ENCODE data around the gene USP40. TPM values are rescaled to one million over a fixed set of nuclear protein-coding genes. Genes with fewer than 3 reads are reported as not detected.
A peak's percentile ranks its signal among the peaks of the same experiment; 100 is the strongest.

USP40 gene
- total and polyA plus RNA-seq, 4 experiments from 2014 or later: 4.4 to 21.6 (median 11.7) TPM

GRCh38 chr2:233449921-233450863 is 116.4 kb downstream of the USP40 start:
- H3K36me3 Mint-ChIP-seq: peaks cover 65 to 69% of the 10 kb centered on the region in 2 donors
- no peak for DNase-seq
- POLR2A ChIA-PET (ENCODE audit: partially characterized antibody): no interaction called here

GRCh38 chr2:233449081-233449901 is 117.3 kb downstream of the USP40 start:
- H3K4me1 ChIP-seq (ENCODE audit: insufficient read depth, low read length): no peaks in the 10 kb centered on the region
- Mint-ChIP-seq H3K4me3 (no peak overlapping the region), H3K4me1 (peaks cover 1 to 4% (median 2%) of the 10 kb centered on the region in 4 donors), H3K9me3 (no peaks in the 10 kb centered on the region), H3K36me3 (peaks cover 66 to 71% of the 10 kb centered on the region in 2 donors), H3K27me3 (no peaks in the 10 kb centered on the region), H3K27ac (no peak overlapping the region)
- peaks cover 90% of the 10 kb centered on the region for H3K36me3 ChIP-seq (ENCODE audit: insufficient read depth, low read length)
- H3K9me3 ChIP-seq (ENCODE audit: control insufficient read depth in 1 of 2, low read length in 2 of 2): no peaks in the 10 kb centered on the region
- no peaks in the 10 kb centered on the region for H3K27me3 ChIP-seq (ENCODE audit: insufficient read depth, low read length)
- no peak overlapping the region for H3K27ac ChIP-seq (ENCODE audit: low read depth, low read length)
- POLR2A ChIA-PET (ENCODE audit: partially characterized antibody): interaction anchor here (1.2 kb wide), 1 partner anchor 30 kb away, joined by 4 read pairs; no protein-coding TSS in a partner anchor
- no peak overlapping the region for H3K4me3 ChIP-seq (ENCODE audit: low read length in 2 of 2)
- no peak for DNase-seq
- CTCF ChIA-PET (ENCODE audit: partially characterized antibody): interaction anchor here (8.0 to 12.9 kb wide), 2 partner anchors 26 to 47 kb away, joined by 156 to 510 read pairs; no protein-coding TSS in a partner anchor
- intact Hi-C loops (cut with micrococcal nuclease): no loop called here

More at GRCh38 chr2:233449921-233450863, 116.4 kb downstream of the USP40 start:
- peak overlapping the region in 1 of 7 donors; percentile 57 for H3K27ac Mint-ChIP-seq
- CTCF ChIA-PET (ENCODE audit: partially characterized antibody): interaction anchor here (12.9 kb wide), 1 partner anchor 48 kb away, joined by 510 read pairs; no protein-coding TSS in a partner anchor
- H3K4me1 Mint-ChIP-seq: peaks cover 0 to 4% (median under 1%) of the 10 kb centered on the region in 4 donors
- H3K4me3 Mint-ChIP-seq: no peak overlapping the region
- H3K27ac ChIP-seq (ENCODE audit: low read depth, low read length): no peak overlapping the region
- intact Hi-C loops (cut with micrococcal nuclease): no loop called here
- no peaks in the 10 kb centered on the region for H3K9me3 Mint-ChIP-seq
- H3K4me1 ChIP-seq (ENCODE audit: insufficient read depth, low read length): no peaks in the 10 kb centered on the region
- no peaks in the 10 kb centered on the region for H3K9me3 ChIP-seq (ENCODE audit: control insufficient read depth in 1 of 2, low read length in 2 of 2)
- H3K36me3 ChIP-seq (ENCODE audit: insufficient read depth, low read length): peaks cover 94% of the 10 kb centered on the region
- H3K27me3 ChIP-seq (ENCODE audit: insufficient read depth, low read length): no peaks in the 10 kb centered on the region
- no peaks in the 10 kb centered on the region for H3K27me3 Mint-ChIP-seq
- no peak overlapping the region for H3K4me3 ChIP-seq (ENCODE audit: low read length in 2 of 2)

- Mint-ChIP-seq H3K27me3 (no peaks in the 10 kb centered on the region), H3K36me3 (peaks cover 66 to 69% of the 10 kb centered on the region in 2 donors), H3K4me3 (no peak overlapping the region), H3K27ac (peak overlapping the region in 1 of 7 donors; percentile 25), H3K9me3 (no peaks in the 10 kb centered on the region), H3K4me1 (peaks cover 3 to 9% (median 5%) of the 10 kb centered on the region in 4 donors)
- Histone ChIP-seq H3K9me3 (ENCODE audit: control insufficient read depth in 1 of 2, low read length in 2 of 2) (no peaks in the 10 kb centered on the region), H3K27me3 (ENCODE audit: insufficient read depth, low read length) (no peaks in the 10 kb centered on the region), H3K4me1 (ENCODE audit: insufficient read depth, low read length) (no peaks in the 10 kb centered on the region), H3K36me3 (ENCODE audit: insufficient read depth, low read length) (peaks cover 89% of the 10 kb centered on the region), H3K27ac (ENCODE audit: low read depth, low read length) (no peak overlapping the region), H3K4me3 (ENCODE audit: low read length in 2 of 2) (no peak overlapping the region)
- no peak for DNase-seq
- CTCF ChIA-PET (ENCODE audit: partially characterized antibody): interaction anchor here (8.0 to 12.9 kb wide), 2 partner anchors 25 to 47 kb away, joined by 156 to 510 read pairs; no protein-coding TSS in a partner anchor
- intact Hi-C loops (cut with micrococcal nuclease): no loop called here
- POLR2A ChIA-PET (ENCODE audit: partially characterized antibody): interaction anchor here (1.2 to 1.8 kb wide), 2 partner anchors 30 to 44 kb away, joined by 4 read pairs; no protein-coding TSS in a partner anchor
Measured at GRCh38 chr2:233448575-233448974, 118.0 kb downstream of the USP40 start.

GRCh38 chr2:233448220-233448559 is 118.4 kb downstream of the USP40 start:
- Mint-ChIP-seq H3K27ac (peak overlapping the region in 5 of 7 donors; percentile 4 to 72 (median 25)), H3K9me3 (no peaks in the 10 kb centered on the region), H3K4me1 (peaks cover 6 to 13% (median 9%) of the 10 kb centered on the region in 4 donors), H3K4me3 (no peak overlapping the region), H3K36me3 (peaks cover 66 to 70% of the 10 kb centered on the region in 2 donors), H3K27me3 (no peaks in the 10 kb centered on the region)
- DNase-seq: no peak
- intact Hi-C loops (cut with micrococcal nuclease): no loop called here
- ChIA-PET POLR2A (ENCODE audit: partially characterized antibody) (interaction anchor here (1.2 to 1.8 kb wide), 2 partner anchors 29 to 44 kb away, joined by 4 read pairs; no protein-coding TSS in a partner anchor), CTCF (ENCODE audit: partially characterized antibody) (interaction anchor here (8.0 to 12.9 kb wide), 2 partner anchors 25 to 46 kb away, joined by 156 to 510 read pairs; no protein-coding TSS in a partner anchor)
- H3K4me1 ChIP-seq (ENCODE audit: insufficient read depth, low read length): peaks cover 3% of the 10 kb centered on the region
- no peaks in the 10 kb centered on the region for H3K27me3 ChIP-seq (ENCODE audit: insufficient read depth, low read length)
- H3K27ac ChIP-seq (ENCODE audit: low read depth, low read length): no peak overlapping the region
- no peak overlapping the region for H3K4me3 ChIP-seq (ENCODE audit: low read length in 2 of 2)
- no peaks in the 10 kb centered on the region for H3K9me3 ChIP-seq (ENCODE audit: control insufficient read depth in 1 of 2, low read length in 2 of 2)
- peaks cover 86% of the 10 kb centered on the region for H3K36me3 ChIP-seq (ENCODE audit: insufficient read depth, low read length)

GRCh38 chr2:233447506-233448219 is 118.9 kb downstream of the USP40 start:
- no peaks in the 10 kb centered on the region for H3K9me3 ChIP-seq (ENCODE audit: control insufficient read depth in 1 of 2, low read length in 2 of 2)
- intact Hi-C loops (cut with micrococcal nuclease): no loop called here
- H3K4me3 Mint-ChIP-seq: no peak overlapping the region
- no peak overlapping the region for H3K4me3 ChIP-seq (ENCODE audit: low read length in 2 of 2)
- POLR2A ChIA-PET (ENCODE audit: partially characterized antibody): interaction anchor here (1.2 to 1.8 kb wide), 2 partner anchors 29 to 44 kb away, joined by 4 read pairs; no protein-coding TSS in a partner anchor
- H3K4me1 Mint-ChIP-seq: peaks cover 6 to 18% (median 12%) of the 10 kb centered on the region in 4 donors
- no peak overlapping the region for H3K27ac ChIP-seq (ENCODE audit: low read depth, low read length)
- H3K36me3 Mint-ChIP-seq: peaks cover 67 to 70% of the 10 kb centered on the region in 2 donors
- peaks cover 80% of the 10 kb centered on the region for H3K36me3 ChIP-seq (ENCODE audit: insufficient read depth, low read length)
- no peaks in the 10 kb centered on the region for H3K27me3 ChIP-seq (ENCODE audit: insufficient read depth, low read length)
- H3K9me3 Mint-ChIP-seq: no peaks in the 10 kb centered on the region
- peak overlapping the region in 3 of 7 donors; percentile 4 to 63 (median 25) for H3K27ac Mint-ChIP-seq
- peaks cover 7% of the 10 kb centered on the region for H3K4me1 ChIP-seq (ENCODE audit: insufficient read depth, low read length)
- CTCF ChIA-PET (ENCODE audit: partially characterized antibody): interaction anchor here (1.3 to 12.9 kb wide), 3 partner anchors 11 to 46 kb away, joined by 3 to 510 read pairs (median 156); no protein-coding TSS in a partner anchor
- H3K27me3 Mint-ChIP-seq: no peaks in the 10 kb centered on the region
- no peak for DNase-seq

GRCh38 chr2:233446606-233447305 is 119.8 kb downstream of the USP40 start:
- Histone ChIP-seq H3K4me3 (ENCODE audit: low read length in 2 of 2) (no peak overlapping the region), H3K9me3 (ENCODE audit: control insufficient read depth in 1 of 2, low read length in 2 of 2) (no peaks in the 10 kb centered on the region), H3K4me1 (ENCODE audit: insufficient read depth, low read length) (peaks cover 7% of the 10 kb centered on the region), H3K36me3 (ENCODE audit: insufficient read depth, low read length) (peaks cover 75% of the 10 kb centered on the region), H3K27me3 (ENCODE audit: insufficient read depth, low read length) (no peaks in the 10 kb centered on the region), H3K27ac (ENCODE audit: low read depth, low read length) (no peak overlapping the region)
- peaks cover 8 to 22% (median 13%) of the 10 kb centered on the region in 4 donors for H3K4me1 Mint-ChIP-seq
- peaks cover 61 to 65% of the 10 kb centered on the region in 2 donors for H3K36me3 Mint-ChIP-seq
- H3K27me3 Mint-ChIP-seq: no peaks in the 10 kb centered on the region
- H3K9me3 Mint-ChIP-seq: no peaks in the 10 kb centered on the region
- DNase-seq: no peak
- POLR2A ChIA-PET (ENCODE audit: partially characterized antibody): interaction anchor here (1.8 kb wide), 1 partner anchor 43 kb away, joined by 4 read pairs; no protein-coding TSS in a partner anchor
- no peak overlapping the region for H3K4me3 Mint-ChIP-seq
- CTCF ChIA-PET (ENCODE audit: partially characterized antibody): interaction anchor here (1.3 to 12.9 kb wide), 4 partner anchors 12 to 45 kb away, joined by 3 to 510 read pairs (median 80); no protein-coding TSS in a partner anchor
- intact Hi-C loops (cut with micrococcal nuclease): no loop called here
- no peak overlapping the region for H3K27ac Mint-ChIP-seq
